GM21825 (cell line): ENCODE measurements around the gene PTTG1.
A peak's percentile ranks its signal among the peaks of the same experiment; 100 is the strongest.

ENCODE experiments used
- ATAC-seq: cut with Tn5 transposase; IDR thresholded peaks from one replicate; pipeline ENCODE4 v1.9.1; 2021; ENCODE audit warnings: mild to moderate bottlenecking, moderate library complexity; ENCODE audit not compliant: unreplicated experiment

Gene PTTG1

DNA sequence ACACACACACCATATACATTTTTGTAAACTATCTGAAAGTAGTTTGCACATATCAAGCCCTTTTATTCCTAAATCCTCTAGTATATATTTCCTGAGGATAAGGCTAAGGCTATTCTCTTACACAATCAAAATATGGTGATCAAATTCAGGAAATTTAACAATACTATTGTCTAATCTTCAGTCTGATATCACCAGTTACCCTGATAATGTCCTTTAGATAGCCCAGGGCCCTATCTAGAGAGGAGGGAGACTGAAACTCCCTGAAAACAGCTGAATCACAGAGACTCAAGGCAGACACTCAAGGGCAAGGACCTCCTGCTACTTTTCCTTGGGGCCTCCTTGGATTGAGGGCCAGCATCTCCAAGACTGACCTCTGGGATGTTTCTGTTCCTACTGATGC, 30.4 kb downstream of the PTTG1 start:
- no peak for ATAC-seq

DNA sequence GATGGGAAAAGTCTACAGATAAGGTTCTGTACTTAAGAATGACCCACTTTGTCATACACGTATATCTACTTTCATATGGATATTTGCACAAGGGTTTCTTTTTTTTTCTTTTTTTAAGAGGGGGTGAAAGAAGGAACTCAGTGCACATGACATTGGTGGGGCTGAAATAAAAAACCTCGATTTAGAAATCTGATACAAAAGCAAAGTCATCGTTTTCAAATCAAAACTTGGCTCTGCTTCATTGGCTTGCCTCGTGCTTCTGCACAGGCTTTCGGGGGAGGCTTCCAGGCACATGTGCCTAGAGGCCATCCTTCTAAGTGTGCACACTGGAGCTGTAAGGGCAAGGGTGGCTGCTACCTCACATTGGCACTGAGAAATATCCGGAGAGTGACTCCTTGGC, 31.1 kb downstream of the PTTG1 start:
- ATAC-seq, result no peak

GRCh38 chr5:160453751-160454150, 32.1 kb downstream of the PTTG1 start:
- no peak for ATAC-seq

- no peak for ATAC-seq
These were observed 33.9 kb downstream of the PTTG1 start for GRCh38 chr5:160455600-160455999.

DNA sequence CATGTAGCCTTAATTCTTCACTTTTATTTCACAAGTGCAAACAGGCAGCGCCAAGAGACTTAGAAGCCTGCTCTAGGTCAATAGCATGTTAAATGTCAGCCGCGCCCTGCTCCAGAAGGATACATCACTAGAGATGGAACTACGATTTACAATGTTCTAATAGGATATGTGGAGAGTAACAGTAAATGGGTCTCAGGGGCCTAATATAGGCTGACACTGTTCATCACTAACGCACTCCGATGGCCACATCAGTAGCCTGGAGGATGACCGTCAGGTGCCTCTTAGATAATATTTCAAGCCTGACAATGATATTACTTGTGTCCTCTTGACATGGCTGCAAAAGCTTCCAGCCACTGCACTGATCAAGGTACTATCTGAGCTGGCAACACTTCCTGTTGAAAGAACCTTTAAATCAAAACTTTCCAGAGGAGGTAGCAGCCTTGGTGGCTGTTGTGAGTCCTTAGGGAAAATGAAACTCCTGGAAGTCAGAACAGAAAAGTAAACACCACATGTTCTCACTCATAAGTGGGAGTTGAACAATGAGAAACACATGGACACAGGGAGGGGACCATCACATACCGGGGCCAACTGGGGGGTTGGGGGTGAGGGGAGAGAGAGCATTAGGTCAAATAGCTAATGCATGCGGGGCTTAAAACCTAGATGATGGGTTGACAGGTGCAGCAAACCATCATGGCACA, 35.0 kb downstream of the PTTG1 start:
- no peak for ATAC-seq

DNA sequence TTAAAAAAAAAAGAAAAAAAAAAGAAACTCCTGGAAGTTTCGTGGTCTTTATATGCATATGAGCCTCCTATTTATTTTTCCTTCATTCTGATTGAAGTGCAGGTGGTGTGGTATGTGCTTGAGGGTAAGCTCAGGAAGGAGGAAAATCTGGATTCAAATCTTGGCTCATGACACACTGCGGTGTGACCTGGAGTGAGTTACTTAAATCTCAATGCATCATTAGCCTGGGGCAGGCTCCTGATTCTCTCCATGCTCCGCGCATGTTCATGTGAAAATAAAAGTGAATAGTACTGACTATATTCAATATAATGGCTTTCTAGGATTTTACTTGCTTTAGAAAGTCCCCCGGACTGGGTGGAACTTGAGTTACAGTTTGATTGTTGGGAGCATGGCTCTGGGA, 35.6 kb downstream of the PTTG1 start:
- ATAC-seq, result no peak

- peak; percentile 70 for ATAC-seq
These were observed 37.4 kb downstream of the PTTG1 start for GRCh38 chr5:160458806-160459800.

DNA sequence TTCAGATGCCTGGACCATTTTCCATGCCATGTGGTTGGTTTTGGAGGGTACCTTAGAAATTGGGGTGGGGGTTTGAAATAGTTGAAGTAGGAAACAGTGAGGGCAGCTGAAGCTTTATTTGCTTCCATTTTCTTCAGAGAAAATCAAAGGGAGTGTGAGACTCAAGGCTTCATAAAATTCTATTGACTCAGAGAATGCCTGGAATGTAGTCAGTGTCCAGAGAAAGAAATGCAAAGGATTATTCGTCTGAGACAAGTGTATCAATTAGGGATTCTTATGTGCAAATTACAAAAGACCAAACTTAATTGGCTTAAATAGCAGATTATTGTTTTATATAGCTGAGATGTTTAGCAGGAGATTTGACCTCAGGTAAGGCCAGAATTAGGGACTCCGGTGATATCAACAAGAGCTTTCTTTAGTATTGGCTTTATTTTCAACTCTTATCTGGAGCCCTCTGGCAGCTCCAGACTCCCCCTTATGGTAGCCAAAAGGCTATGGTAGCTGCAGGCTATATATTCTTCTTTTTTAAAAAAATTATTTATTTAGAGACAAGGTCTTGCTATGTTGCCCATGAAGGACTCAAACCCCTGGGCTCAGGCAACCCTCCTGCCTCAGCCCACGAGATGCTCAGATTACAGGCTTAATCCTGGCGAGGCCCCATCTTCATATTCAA, 38.9 kb downstream of the PTTG1 start:
- ATAC-seq, result no peak

- ATAC-seq, result no peak
These were observed 39.7 kb downstream of the PTTG1 start for GRCh38 chr5:160461378-160461777.

GRCh38 chr5:160462167-160462566, 40.5 kb downstream of the PTTG1 start:
- peak; percentile 42 for ATAC-seq

DNA sequence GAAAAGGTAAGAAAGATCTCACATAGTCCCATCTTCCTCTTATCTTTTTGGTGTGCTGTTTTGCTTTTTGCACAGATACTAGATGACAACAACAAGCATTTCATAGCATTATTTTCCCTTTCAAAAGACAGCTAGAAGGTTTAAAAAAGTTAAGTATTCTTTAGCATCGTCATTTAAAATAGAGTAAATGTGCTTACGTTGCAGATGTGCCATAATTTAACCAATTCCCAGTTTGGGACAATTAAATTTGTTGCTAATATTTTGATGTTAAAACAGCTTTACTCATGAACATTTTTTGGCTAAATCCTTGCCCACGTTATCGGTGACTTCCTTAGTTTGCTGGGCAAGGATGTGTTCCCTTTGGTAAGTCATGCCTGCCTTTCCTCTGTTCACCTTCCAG, 41.6 kb downstream of the PTTG1 start:
- ATAC-seq, result no peak

DNA sequence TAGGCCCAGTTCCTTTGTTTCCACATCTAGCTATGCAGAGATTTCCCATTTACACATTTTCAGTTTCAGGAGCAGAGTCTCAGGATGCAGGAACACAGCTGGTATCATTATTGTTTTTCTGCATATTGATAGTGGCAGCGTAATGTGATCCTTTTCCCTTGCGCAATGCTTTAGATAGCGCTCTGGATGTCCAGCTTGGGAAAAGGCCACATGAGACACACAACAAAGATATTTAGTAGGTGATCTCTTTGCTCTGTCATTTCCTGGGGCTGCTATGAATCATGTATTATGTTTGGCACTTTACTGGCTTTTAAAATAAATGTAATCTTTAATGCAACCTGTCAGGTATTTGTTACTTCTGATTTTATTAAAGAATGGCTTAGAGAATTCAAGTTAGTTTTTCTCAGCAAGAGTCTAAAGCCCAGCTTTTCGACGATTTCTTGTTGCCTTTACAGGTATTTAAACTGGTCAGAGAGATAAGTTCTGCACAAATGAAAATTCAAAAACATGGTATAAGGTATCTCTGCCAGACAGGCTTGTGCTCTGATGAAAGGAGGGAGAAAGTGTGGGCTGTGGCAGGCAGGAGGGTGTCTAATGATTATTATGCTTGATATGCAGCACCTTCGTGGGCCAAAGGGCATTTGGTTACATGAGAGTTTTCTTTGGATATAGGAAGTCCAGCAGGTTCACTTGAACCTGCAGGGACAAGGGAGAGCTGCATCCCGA, 42.2 kb downstream of the PTTG1 start:
- ATAC-seq, result no peak

DNA sequence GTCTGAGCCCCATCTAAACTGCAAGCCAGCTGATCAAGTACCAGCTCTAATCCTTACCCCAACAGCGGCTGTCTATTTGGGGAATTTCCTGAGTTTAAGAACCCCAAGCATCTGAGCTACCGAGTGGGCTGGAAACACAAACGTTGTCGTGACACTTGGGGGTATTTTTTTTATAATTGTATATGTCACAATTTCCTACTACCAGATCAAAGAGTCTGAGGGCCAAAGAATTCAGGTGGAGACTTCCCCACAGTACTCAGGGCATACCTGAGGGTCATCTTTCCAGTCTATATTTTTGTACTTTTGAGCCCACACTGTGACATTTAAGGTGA, 42.8 kb downstream of the PTTG1 start:
- ATAC-seq, result no peak

DNA sequence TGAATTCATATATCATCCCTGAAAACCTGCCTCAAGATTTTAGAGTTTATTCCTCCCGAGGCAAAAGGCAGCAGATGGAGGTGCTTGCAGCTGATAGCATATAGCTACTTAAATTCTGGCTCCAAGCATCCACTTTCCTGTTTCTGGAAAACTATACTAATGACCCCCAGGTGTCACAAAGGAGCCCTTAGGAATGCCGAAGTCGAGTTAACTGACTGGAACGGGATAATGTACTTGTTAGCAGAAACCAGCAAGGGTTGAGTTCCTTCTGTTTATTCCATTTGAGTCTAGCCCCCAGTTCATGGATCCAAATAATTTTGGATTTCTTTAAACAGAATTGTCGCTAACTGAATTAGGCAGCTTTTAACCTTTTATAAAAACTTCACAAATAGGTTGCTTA, 44.5 kb downstream of the PTTG1 start:
- no peak for ATAC-seq

GRCh38 chr5:160466889-160467554, 45.4 kb downstream of the PTTG1 start:
- ATAC-seq, result no peak

GRCh38 chr5:160467555-160468362, 46.1 kb downstream of the PTTG1 start:
- peak; percentile 90 for ATAC-seq

DNA sequence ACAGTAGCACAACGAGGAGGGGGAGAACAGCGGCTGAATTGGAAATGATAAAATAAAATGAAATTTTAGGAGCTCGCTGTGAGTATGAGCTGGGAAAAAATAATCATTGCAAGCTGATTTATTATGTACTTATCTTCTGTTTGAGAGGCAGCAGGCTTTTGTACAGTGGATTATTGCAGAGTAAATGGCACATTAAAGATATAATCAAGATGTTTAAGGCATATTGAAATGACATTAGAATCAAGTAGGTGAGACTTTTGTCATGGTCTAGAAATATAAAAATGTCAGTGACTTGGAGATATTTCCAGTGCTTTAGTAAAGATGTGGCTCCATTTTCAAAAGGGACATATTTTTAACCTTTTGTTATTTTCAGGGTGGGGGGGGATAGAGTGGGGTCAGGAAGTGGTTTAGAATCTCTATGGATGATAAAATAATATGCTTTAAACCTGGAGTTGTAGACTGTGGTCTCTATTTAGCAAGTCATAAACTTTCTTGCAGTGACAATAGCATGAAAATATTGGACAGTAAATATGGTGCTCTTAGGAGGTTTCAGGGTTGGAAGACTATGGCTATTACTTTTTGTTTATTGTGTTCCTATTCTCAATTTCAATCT, 46.8 kb downstream of the PTTG1 start:
- ATAC-seq, result no peak

DNA sequence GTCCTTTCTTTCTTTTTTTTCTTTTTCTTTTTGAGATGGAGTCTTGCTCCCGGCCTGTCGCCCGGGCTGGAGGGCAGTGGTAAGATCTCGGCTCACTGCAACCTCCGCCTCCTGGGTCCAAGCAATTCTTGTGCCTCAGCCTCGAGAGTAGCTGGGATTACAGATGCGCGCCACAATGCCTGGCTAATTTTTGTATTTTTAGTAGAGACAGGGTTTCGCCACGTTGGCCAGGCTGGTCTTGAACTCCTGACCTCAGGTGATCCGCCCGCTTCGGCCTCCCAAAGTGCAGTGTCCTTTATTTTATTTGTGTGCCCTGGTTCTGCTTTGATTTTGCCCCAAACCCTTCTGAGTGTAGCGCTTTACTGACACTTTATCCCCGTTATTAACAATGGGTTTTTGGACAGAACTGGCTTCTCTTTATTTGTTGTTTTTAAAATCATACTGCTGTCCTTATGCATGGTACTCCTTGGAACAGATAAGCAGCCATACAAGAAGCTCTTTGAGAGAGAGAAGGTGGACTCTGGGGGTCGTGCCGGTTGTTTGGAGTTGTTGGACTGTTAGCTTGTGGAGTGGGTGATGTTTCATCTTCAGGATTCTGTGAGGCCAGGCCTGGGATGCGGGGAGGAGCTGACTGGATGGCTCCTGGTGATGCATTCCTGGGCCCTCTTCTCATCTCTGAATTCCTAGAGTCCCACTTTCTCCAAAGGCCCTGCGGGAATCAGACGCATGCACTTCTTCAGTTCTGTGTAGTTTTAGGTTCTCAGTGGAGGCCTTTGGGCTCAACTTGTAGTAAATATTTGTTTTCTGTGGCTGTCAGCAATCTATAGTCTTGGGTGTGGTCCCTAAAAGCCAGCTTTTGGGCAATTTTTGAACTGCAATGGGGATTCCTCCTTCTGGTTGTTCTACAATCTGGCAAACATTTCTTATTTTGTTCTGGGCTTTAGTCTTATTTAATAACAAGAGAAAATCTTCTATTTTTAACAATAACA, 47.8 kb downstream of the PTTG1 start:
- no peak for ATAC-seq
